GM12864 (cell line): ENCODE results near the gene ATP6V1B1.

ENCODE experiments used
- DNase-seq: peaks from one replicate; pipeline ENCODE4 v3.0.0-alpha.2; 2011; ENCODE audit warnings: low read depth
- H3K4me3 ChIP-seq: 2 replicates; pipeline ENCODE4 v1.5.1; 2011; ENCODE audit warnings: mild to moderate bottlenecking, low read depth, low read length, control low read depth
- TF ChIP-seq, protein P1 (sequence below): IDR thresholded peaks from 2 replicates; pipeline ENCODE4 v1.5.1; 2011; ENCODE audit warnings: low read depth, mild to moderate bottlenecking, moderate library complexity, low read length, control low read depth, inconsistent platforms; ENCODE audit errors: missing control alignments

The ATP6V1B1 gene

DNA sequence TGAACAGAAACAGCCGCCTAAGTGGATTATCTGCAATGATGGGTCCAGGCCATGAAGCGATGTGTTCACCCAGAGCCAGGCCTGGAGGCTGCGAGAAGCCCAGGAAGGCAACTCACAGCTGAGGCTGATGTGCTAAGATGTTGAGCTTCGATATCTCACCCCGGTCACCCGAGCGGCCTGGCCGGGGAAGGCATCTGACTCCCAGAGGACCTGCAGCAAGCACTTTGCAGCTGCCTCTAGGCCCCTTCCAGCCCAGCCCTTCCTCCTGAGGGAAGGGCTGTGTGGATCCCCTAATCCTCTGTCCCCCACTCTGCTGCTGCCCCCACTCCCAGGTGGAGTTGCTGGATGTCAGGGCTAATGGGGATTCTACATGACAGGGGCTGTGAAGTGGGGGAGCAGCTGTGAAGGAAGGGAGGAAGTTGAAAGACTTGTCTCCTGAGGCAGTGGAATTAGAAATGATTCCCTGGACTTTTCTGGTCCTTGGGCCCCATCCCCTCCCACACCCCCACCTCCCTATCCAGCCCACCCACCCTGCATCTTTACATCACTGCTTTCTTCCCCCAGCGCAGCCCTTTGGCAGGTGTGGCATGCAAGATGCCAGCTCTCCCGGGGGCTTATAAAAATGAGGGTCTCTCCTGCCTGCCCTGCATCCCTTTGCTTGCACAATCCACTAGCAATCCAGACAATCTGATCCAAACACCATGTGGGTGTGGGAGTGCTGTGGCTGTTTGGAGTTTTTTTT is 4.3 kb downstream of the ATP6V1B1 start:
- no peak overlapping the region for H3K4me3 ChIP-seq
- no peak for DNase-seq
- TF ChIP-seq, protein P1, sequence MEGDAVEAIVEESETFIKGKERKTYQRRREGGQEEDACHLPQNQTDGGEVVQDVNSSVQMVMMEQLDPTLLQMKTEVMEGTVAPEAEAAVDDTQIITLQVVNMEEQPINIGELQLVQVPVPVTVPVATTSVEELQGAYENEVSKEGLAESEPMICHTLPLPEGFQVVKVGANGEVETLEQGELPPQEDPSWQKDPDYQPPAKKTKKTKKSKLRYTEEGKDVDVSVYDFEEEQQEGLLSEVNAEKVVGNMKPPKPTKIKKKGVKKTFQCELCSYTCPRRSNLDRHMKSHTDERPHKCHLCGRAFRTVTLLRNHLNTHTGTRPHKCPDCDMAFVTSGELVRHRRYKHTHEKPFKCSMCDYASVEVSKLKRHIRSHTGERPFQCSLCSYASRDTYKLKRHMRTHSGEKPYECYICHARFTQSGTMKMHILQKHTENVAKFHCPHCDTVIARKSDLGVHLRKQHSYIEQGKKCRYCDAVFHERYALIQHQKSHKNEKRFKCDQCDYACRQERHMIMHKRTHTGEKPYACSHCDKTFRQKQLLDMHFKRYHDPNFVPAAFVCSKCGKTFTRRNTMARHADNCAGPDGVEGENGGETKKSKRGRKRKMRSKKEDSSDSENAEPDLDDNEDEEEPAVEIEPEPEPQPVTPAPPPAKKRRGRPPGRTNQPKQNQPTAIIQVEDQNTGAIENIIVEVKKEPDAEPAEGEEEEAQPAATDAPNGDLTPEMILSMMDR: no peak

- DNase-seq: no peak
- TF ChIP-seq, protein P1: no peak
- H3K4me3 ChIP-seq: no peak overlapping the region
These were observed 5.5 kb downstream of the ATP6V1B1 start for GRCh38 chr2:70941186-70941585.

DNA sequence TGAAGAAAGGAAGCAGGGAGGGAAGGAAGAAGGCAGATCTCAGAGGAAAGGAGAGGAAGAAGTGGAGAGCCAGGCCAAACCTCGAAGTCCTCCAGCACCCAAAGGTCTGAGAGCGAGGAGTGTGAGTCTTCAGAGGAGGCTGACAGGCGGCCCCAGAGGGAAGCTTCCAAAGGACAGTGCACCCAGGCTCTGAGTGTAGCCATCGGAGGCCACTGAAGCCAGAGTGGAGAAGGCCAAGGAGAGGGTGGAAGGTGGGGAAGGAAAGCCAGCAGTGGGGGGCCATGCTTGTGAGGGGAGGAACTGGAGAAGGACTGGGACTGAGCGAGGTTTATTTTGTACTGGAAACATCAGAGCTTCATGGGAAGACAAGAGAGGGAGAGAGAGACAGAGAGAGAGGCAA is 6.0 kb downstream of the ATP6V1B1 start:
- no peak overlapping the region for H3K4me3 ChIP-seq

DNA sequence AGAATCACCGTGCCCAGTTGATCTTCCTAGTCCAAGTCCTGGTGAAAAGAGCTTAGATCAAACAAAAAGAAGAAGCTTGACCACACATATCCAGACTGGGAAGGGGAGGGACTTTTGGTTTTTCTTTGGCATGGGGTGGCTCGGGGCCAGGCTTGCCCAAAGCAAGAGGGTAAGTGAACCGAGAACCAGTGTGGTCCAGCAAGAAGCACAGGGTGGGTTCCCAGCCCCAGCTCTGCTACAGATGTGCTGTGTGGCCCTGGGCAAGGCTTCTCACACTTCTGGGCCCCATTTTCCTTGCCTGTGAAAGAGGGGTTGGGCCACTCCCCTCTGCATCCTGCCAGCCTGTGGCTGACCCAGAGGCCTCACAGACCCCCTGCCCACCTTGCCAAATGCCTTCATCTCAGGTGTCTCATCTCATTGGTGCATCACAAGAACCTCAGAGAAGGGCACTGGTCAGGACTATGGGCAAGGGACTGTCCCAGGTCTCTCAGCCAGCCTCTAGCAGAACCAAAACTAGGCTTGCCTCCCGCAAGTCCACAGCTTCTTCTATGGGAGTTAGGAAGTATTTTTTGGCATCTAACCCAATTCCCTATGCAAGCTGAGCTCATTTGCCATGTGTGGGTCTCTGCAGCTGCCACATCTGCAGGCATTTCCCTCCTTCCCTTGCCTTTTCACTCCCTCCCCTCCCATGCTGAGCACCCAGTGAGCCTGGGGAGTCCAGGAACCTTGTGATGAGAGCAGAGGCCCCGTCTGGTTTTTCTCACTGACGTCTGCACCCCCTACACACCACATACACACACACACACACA is 6.9 kb downstream of the ATP6V1B1 start:
- no peak for DNase-seq
- TF ChIP-seq, protein P1: no peak
- H3K4me3 ChIP-seq: no peak overlapping the region

More for the DNA sequence above, 6.0 kb downstream of the ATP6V1B1 start:
- TF ChIP-seq, protein P1: no peak
- no peak for DNase-seq

DNA sequence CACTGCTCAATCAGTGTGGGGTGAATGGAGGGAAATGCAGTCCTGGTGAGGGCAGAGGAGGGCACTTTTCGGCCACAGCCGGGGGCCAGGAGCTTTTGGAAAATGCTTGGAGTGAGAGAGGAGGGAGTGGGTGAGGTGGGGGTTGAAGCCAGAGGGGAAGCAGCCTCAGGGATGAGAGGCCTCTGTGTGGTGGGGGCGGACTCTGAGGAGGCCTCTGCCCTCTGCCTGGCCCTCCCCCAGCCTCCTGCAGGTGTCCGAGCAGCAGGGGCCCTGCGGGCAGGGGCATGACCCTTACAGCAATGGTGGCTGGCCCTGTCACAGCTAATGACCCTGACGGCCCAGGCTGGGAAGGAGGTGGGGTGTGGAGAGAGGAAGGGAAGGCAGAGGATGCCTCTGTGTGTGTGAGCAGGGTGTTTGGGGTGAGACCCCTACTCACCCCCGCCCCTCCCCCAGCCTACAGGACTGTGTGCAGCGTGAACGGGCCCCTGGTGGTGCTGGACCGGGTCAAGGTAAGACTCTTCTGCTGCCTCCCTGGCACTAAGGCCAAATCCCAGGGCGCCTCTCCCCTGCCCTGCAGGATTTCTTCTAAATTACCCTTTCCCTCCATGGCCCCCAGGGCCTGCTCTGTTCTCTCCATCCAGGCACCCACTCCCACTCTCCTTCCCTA is 7.6 kb downstream of the ATP6V1B1 start:
- no peak overlapping the region for H3K4me3 ChIP-seq
- TF ChIP-seq, protein P1: no peak
- DNase-seq: no peak

DNA sequence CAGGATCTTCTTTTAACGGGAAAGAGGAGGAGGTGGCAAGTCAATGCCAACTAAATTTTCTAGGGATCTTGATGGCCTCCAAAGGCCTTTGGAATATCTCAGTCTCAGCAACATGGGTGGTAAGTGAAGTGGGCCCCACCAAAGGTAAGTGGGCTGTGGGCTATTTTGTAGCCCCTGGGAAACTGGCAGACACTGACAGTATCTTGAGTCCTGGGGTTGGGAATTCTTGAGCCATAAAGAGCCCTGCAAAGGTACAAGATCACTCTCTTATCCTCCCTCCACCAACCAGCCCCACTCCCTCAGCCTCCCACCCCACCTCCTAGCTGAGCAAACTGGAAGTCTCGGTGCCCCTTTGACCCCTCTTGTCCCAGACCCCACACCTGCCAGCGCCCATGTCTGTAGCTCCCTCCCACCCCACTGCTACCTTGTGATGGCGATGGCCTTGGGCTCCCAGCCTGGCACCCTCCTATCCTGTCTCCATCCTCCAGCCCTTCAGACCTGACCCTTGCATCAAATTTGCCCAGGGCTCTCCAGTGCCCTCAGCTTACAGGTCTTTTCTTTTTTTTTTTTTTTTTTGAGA is 8.5 kb downstream of the ATP6V1B1 start:
- DNase-seq: no peak
- H3K4me3 ChIP-seq: no peak overlapping the region
- TF ChIP-seq, protein P1: no peak
